ENCODE measurements around the gene LMLN. TPM values are rescaled to one million over a fixed set of nuclear protein-coding genes. Genes with fewer than 3 reads are reported as not detected.

Gene LMLN
- polyA plus RNA-seq, 3 donors: 0.41 to 1.3 (median 1.00) TPM

- H3K27ac ChIP-seq (ENCODE audit: low read depth in 1 of 2, low read length in 2 of 2): no peak overlapping the region
- Mint-ChIP-seq H3K36me3 (no peaks in the 10 kb centered on the region), H3K4me3 (no peak overlapping the region), H3K27me3 (ENCODE audit: low read depth in 3 of 3) (peaks cover 0 to 1% (median 1%) of the 10 kb centered on the region in 3 donors), H3K4me1 (peaks cover 14% of the 10 kb centered on the region), H3K27ac (no peak overlapping the region), H3K9me3 (no peaks in the 10 kb centered on the region)
- H3K79me2 ChIP-seq (ENCODE audit: insufficient read depth, low read length): no peaks in the 10 kb centered on the region
- no peaks in the 10 kb centered on the region for H4K20me1 ChIP-seq (ENCODE audit: insufficient read depth, low read length)
- H3K4me2 ChIP-seq (replicated peaks; ENCODE audit: extremely low read depth, low read length, poor library complexity, severe bottlenecking): no peak overlapping the region
- H3K36me3 ChIP-seq (replicated peaks in 1 of 2; ENCODE audit: control insufficient read depth in 1 of 2, insufficient read depth in 2 of 2, low read length in 2 of 2): no peaks in the 10 kb centered on the region
- H3K9ac ChIP-seq (ENCODE audit: insufficient read depth, low read length, poor library complexity, severe bottlenecking): no peak overlapping the region
- H3K4me3 ChIP-seq (replicated peaks in 1 of 3; ENCODE audit: low read depth in 2 of 3, low read length in 3 of 3): no peak overlapping the region
- intact Hi-C loops (cut with micrococcal nuclease): no loop called here
- no peak for DNase-seq
- no peak for TF ChIP-seq CTCF (IDR thresholded peaks at IDR 0.05)
- H3K9me3 ChIP-seq (replicated peaks in 1 of 2; ENCODE audit: control insufficient read depth in 1 of 2, insufficient read depth in 1 of 2, low read length in 2 of 2): no peaks in the 10 kb centered on the region
- peaks cover 10 to 14% of the 10 kb centered on the region in 2 donors for H3K4me1 ChIP-seq (ENCODE audit: control insufficient read depth in 1 of 2, insufficient read depth in 2 of 2, low read length in 2 of 2)
- H2AFZ ChIP-seq (ENCODE audit: insufficient read depth, low read depth, low read length, poor library complexity, severe bottlenecking): no peak overlapping the region
- WGBS (ENCODE audit: insufficient coverage): 100% methylated on average over 2 of the region's 5 CpGs
- no peaks in the 10 kb centered on the region for H3K27me3 ChIP-seq (ENCODE audit: control insufficient read depth in 2 of 2, insufficient read depth in 2 of 2, low read length in 2 of 2)
These were observed 66.6 kb downstream of the LMLN start for GRCh38 chr3:198026620-198027019.

GRCh38 chr3:198027045-198027798 lies 67.2 kb downstream of the LMLN start:
- H3K4me1 ChIP-seq (ENCODE audit: control insufficient read depth in 1 of 2, insufficient read depth in 2 of 2, low read length in 2 of 2): peaks cover 10 to 14% of the 10 kb centered on the region in 2 donors
- H3K4me3 ChIP-seq (replicated peaks in 1 of 3; ENCODE audit: low read depth in 2 of 3, low read length in 3 of 3): no peak overlapping the region
- Mint-ChIP-seq H3K27me3 (ENCODE audit: low read depth in 3 of 3) (peaks cover 0 to 1% (median 1%) of the 10 kb centered on the region in 3 donors), H3K9me3 (peaks cover 0 to 3% (median 0%) of the 10 kb centered on the region in 7 donors), H3K4me1 (peaks cover 17% of the 10 kb centered on the region), H3K27ac (no peak overlapping the region), H3K36me3 (no peaks in the 10 kb centered on the region), H3K4me3 (no peak overlapping the region)
- no peak overlapping the region for H2AFZ ChIP-seq (ENCODE audit: insufficient read depth, low read depth, low read length, poor library complexity, severe bottlenecking)
- no peak overlapping the region for H3K4me2 ChIP-seq (replicated peaks; ENCODE audit: extremely low read depth, low read length, poor library complexity, severe bottlenecking)
- no peaks in the 10 kb centered on the region for H3K79me2 ChIP-seq (ENCODE audit: insufficient read depth, low read length)
- H3K9ac ChIP-seq (ENCODE audit: insufficient read depth, low read length, poor library complexity, severe bottlenecking): no peak overlapping the region
- no peaks in the 10 kb centered on the region for H3K27me3 ChIP-seq (ENCODE audit: control insufficient read depth in 2 of 2, insufficient read depth in 2 of 2, low read length in 2 of 2)
- no peak for TF ChIP-seq CTCF (IDR thresholded peaks at IDR 0.05)
- no peak overlapping the region for H3K27ac ChIP-seq (ENCODE audit: low read depth in 1 of 2, low read length in 2 of 2)
- 93% methylated on average over 3 of the region's 17 CpGs for WGBS (ENCODE audit: insufficient coverage)
- intact Hi-C loops (cut with micrococcal nuclease): no loop called here
- no peak for DNase-seq
- H3K36me3 ChIP-seq (replicated peaks in 1 of 2; ENCODE audit: control insufficient read depth in 1 of 2, insufficient read depth in 2 of 2, low read length in 2 of 2): no peaks in the 10 kb centered on the region
- H4K20me1 ChIP-seq (ENCODE audit: insufficient read depth, low read length): no peaks in the 10 kb centered on the region
- H3K9me3 ChIP-seq (replicated peaks in 1 of 2; ENCODE audit: control insufficient read depth in 1 of 2, insufficient read depth in 1 of 2, low read length in 2 of 2): no peaks in the 10 kb centered on the region
